GM12801 (cell line): ENCODE measurements around the gene GADD45GIP1.

Experiments
- CTCF ChIP-seq: IDR thresholded peaks from one replicate; pipeline ENCODE4 v1.5.1; 2011; ENCODE audit warnings: control low read depth; ENCODE audit not compliant: insufficient read length; ENCODE audit errors: extremely low read depth

Gene GADD45GIP1

GRCh38 chr19:12956446-12957388 lies at the start of gene GADD45GIP1:
GADD45GIP1 (minus strand) TSS chr19:12957223; CDS start chr19:12957212, 11 bp downstream.
- TF ChIP-seq CTCF: no peak

DNA sequence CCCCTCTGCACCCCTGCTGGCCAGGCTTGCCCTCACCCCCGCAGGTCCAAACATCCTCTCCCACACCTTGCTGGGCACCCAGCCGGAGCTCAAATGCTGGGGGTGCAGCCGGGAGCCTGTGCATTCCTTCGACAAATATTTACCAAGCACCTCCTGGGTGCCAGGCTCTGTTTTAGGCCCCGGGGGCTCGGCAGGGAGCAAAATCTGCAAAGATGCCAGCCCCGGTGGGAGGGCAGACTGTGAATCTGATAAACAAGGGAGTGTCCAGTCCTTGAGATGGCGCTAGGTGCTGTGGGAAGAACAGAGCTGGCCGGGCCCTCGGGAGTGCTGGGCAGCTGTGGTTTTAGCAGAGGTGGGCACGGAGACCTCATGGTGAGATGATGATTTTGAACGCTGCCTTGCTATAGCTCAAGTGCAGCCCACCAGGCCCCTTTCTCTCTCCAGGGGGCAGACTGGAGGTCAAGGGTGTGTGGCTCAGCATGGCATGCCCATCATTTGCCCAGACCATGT lies 48.9 kb upstream of the GADD45GIP1 start:
- no peak for TF ChIP-seq CTCF

DNA sequence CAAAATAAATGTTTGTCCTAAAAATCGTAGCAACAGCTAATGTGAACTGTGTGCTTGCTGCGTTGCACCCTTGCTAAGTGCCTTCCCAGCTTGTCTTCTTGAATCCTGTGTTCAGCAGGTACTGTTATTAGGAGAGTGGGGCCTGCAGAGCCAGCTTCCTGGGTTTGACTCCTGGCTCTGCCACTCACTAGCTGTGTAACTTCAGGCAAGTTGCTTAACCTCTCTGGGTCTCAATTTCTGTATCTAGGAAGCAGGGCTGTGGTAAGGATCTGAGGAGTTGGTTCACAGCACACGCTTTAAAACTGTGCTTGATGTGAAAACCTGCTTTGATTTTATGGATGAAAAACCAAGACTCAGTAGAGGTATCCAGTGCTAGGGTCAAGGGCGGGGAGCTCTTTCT lies 48.2 kb upstream of the GADD45GIP1 start:
- no peak for TF ChIP-seq CTCF

GRCh38 chr19:13004273-13004672 lies 47.2 kb upstream of the GADD45GIP1 start:
- TF ChIP-seq CTCF: no peak

- TF ChIP-seq CTCF: no peak
These were observed 46.1 kb upstream of the GADD45GIP1 start for GRCh38 chr19:13003081-13003480.

GRCh38 chr19:13002166-13002898 lies 45.3 kb upstream of the GADD45GIP1 start:
- no peak for TF ChIP-seq CTCF

DNA sequence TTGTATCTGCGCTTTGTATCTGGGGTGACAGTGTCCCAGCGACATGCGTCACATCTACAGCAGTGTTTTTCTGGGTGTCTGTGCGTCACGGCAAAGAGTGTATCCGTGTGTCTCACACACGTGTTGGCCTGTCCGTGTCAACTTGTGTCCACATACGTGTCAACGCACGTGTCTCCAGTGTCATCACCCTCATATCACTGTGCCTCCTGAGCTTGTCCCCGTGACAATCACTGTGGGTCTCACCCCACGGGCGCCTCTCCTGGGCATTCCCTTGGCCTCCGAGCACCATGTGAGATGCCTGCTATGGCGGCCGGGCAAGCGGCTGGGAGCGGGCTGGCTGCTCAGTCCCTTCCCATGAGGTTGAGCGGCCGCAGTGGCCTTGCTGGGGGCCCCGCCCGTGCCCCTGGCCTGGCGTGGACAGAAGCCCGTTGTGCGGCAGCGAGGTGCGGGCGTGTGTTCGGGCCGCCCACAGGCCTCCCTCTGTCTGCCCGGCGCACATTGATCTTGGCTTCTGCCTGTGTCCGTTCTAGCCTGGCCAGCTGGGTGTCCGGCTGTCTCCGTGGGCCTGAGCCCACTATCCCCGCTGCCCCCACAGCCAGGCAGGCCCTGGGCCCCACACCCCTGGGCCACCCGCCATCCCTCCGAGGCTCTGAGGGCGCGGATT lies 44.6 kb upstream of the GADD45GIP1 start:
- TF ChIP-seq CTCF: no peak
